Measurements from ENCODE around the gene STK32C.

Gene STK32C

GRCh38 chr10:132186488-132187429 lies 121.0 kb downstream of the STK32C start, which contains the start of gene DPYSL4:
Gene DPYSL4, plus strand, starts transcription at chr10:132186948. Its CDS starts 116 bp downstream, at chr10:132187064.
- no peaks in the 10 kb centered on the region for H3K36me3 ChIP-seq (replicated peaks)
- no peaks in the 10 kb centered on the region for H3K4me1 ChIP-seq
- DNase-seq (ENCODE audit: low spot score in 2 of 2) = peak; percentile 27 to 72
- in situ Hi-C loops (cut with MboI; ENCODE audit: low sequenced_read_pairs) = no loop called here
- H3K4me3 ChIP-seq = peak within 1 kb of the TSS; percentile 49
- peaks cover 9% of the 10 kb centered on the region; the same call in 1 of the 2 replicates for H3K27me3 ChIP-seq (ENCODE audit: low read depth)
- no peaks in the 10 kb centered on the region for H3K9me3 ChIP-seq

GRCh38 chr10:132185601-132186487 lies 121.9 kb downstream of the STK32C start:
- Histone ChIP-seq H3K4me3 (peak overlapping the region; percentile 37), H3K9me3 (no peaks in the 10 kb centered on the region), H3K36me3 (replicated peaks) (no peaks in the 10 kb centered on the region), H3K4me1 (no peaks in the 10 kb centered on the region), H3K27me3 (ENCODE audit: low read depth) (peaks cover 9% of the 10 kb centered on the region; the same call in 1 of the 2 replicates)
- in situ Hi-C loops (cut with MboI; ENCODE audit: low sequenced_read_pairs) = no loop called here
- peak in 1 of 2 experiments; percentile 65 for DNase-seq (ENCODE audit: low spot score in 2 of 2)

GRCh38 chr10:132184816-132185593 lies 122.7 kb downstream of the STK32C start:
- no peak overlapping the region for H3K4me3 ChIP-seq
- in situ Hi-C loops (cut with MboI; ENCODE audit: low sequenced_read_pairs) = no loop called here
- no peak for DNase-seq (ENCODE audit: low spot score in 2 of 2)
- no peaks in the 10 kb centered on the region for H3K9me3 ChIP-seq
- H3K4me1 ChIP-seq = no peaks in the 10 kb centered on the region
- no peaks in the 10 kb centered on the region for H3K36me3 ChIP-seq (replicated peaks)
- peaks cover 9% of the 10 kb centered on the region; the same call in 1 of the 2 replicates for H3K27me3 ChIP-seq (ENCODE audit: low read depth)

GRCh38 chr10:132183046-132183445 lies 124.7 kb downstream of the STK32C start:
- Histone ChIP-seq H3K27me3 (ENCODE audit: low read depth) (peaks cover 9% of the 10 kb centered on the region; the same call in 1 of the 2 replicates), H3K9me3 (no peaks in the 10 kb centered on the region), H3K4me3 (no peak overlapping the region), H3K36me3 (replicated peaks) (no peaks in the 10 kb centered on the region), H3K4me1 (no peaks in the 10 kb centered on the region)
- in situ Hi-C loops (cut with MboI; ENCODE audit: low sequenced_read_pairs) = no loop called here
- DNase-seq (ENCODE audit: low spot score in 2 of 2) = no peak

- Histone ChIP-seq H3K27me3 (ENCODE audit: low read depth) (peaks cover 9% of the 10 kb centered on the region; the same call in 1 of the 2 replicates), H3K4me1 (no peaks in the 10 kb centered on the region), H3K4me3 (no peak overlapping the region), H3K36me3 (replicated peaks) (no peaks in the 10 kb centered on the region), H3K9me3 (no peaks in the 10 kb centered on the region)
- DNase-seq (ENCODE audit: low spot score in 2 of 2) = no peak
- in situ Hi-C loops (cut with MboI; ENCODE audit: low sequenced_read_pairs) = no loop called here
These were observed 125.2 kb downstream of the STK32C start for GRCh38 chr10:132182591-132182990.

- peaks cover 9% of the 10 kb centered on the region; the same call in 1 of the 2 replicates for H3K27me3 ChIP-seq (ENCODE audit: low read depth)
- H3K36me3 ChIP-seq (replicated peaks) = no peaks in the 10 kb centered on the region
- H3K4me1 ChIP-seq = no peaks in the 10 kb centered on the region
- no peak overlapping the region for H3K4me3 ChIP-seq
- in situ Hi-C loops (cut with MboI; ENCODE audit: low sequenced_read_pairs) = no loop called here
- no peaks in the 10 kb centered on the region for H3K9me3 ChIP-seq
- no peak for DNase-seq (ENCODE audit: low spot score in 2 of 2)
These were observed 125.9 kb downstream of the STK32C start for GRCh38 chr10:132181691-132182425.

- Histone ChIP-seq H3K9me3 (no peaks in the 10 kb centered on the region), H3K27me3 (ENCODE audit: low read depth) (peaks cover 9% of the 10 kb centered on the region; the same call in 1 of the 2 replicates), H3K36me3 (replicated peaks) (no peaks in the 10 kb centered on the region), H3K4me1 (no peaks in the 10 kb centered on the region), H3K4me3 (no peak overlapping the region)
- in situ Hi-C loops (cut with MboI; ENCODE audit: low sequenced_read_pairs) = no loop called here
- DNase-seq (ENCODE audit: low spot score in 2 of 2) = no peak
These were observed 127.0 kb downstream of the STK32C start for GRCh38 chr10:132180736-132181135.

- Histone ChIP-seq H3K36me3 (replicated peaks) (no peaks in the 10 kb centered on the region), H3K4me3 (no peak overlapping the region), H3K4me1 (no peaks in the 10 kb centered on the region), H3K9me3 (no peaks in the 10 kb centered on the region), H3K27me3 (ENCODE audit: low read depth) (peaks cover 7% of the 10 kb centered on the region; the same call in 1 of the 2 replicates)
- no peak for DNase-seq (ENCODE audit: low spot score in 2 of 2)
- in situ Hi-C loops (cut with MboI; ENCODE audit: low sequenced_read_pairs) = no loop called here
These were observed 128.0 kb downstream of the STK32C start for GRCh38 chr10:132179551-132180392.

- in situ Hi-C loops (cut with MboI; ENCODE audit: low sequenced_read_pairs) = no loop called here
- Histone ChIP-seq H3K27me3 (ENCODE audit: low read depth) (peaks cover 6% of the 10 kb centered on the region; the same call in 1 of the 2 replicates), H3K36me3 (replicated peaks) (no peaks in the 10 kb centered on the region), H3K4me3 (no peak overlapping the region), H3K9me3 (no peaks in the 10 kb centered on the region), H3K4me1 (no peaks in the 10 kb centered on the region)
- DNase-seq (ENCODE audit: low spot score in 2 of 2) = no peak
These were observed 128.8 kb downstream of the STK32C start for GRCh38 chr10:132178672-132179545.

GRCh38 chr10:132178046-132178445 lies 129.7 kb downstream of the STK32C start:
- in situ Hi-C loops (cut with MboI; ENCODE audit: low sequenced_read_pairs) = no loop called here
- Histone ChIP-seq H3K4me1 (no peaks in the 10 kb centered on the region), H3K9me3 (no peaks in the 10 kb centered on the region), H3K4me3 (no peak overlapping the region), H3K27me3 (ENCODE audit: low read depth) (peaks cover 3% of the 10 kb centered on the region; the same call in 1 of the 2 replicates), H3K36me3 (replicated peaks) (no peaks in the 10 kb centered on the region)
- DNase-seq (ENCODE audit: low spot score in 2 of 2) = no peak

All from HAP-1 (cell line).